Neural cell (in vitro differentiated cells): ENCODE measurements around the gene LIM2.

Experiments
- EP300 ChIP-seq: fragments of 450-650 bp; conservative IDR thresholded peaks from 2 replicates; pipeline ENCODE4 v1.6.1; 2014; ENCODE audit warnings: antibody characterized with exemption, mild to moderate bottlenecking, moderate library complexity; ENCODE audit not compliant: poor library complexity, severe bottlenecking
- EZH2 ChIP-seq: fragments of 200-600, 300-800 bp; shearing (Covaris generic), sonication (generic); IDR thresholded peaks from 2 replicates; pipeline ENCODE4 v1.6.1; 2014; ENCODE audit warnings: antibody characterized with exemption, low read length, borderline replicate concordance, mild to moderate bottlenecking; ENCODE audit not compliant: insufficient read depth, poor library complexity, severe bottlenecking
- POLR2AphosphoS5 ChIP-seq: IDR thresholded peaks from 2 replicates; pipeline ENCODE4 v1.6.1; 2012
- RAD21 ChIP-seq: fragments of 450-650 bp; conservative IDR thresholded peaks from 2 replicates; pipeline ENCODE4 v1.6.1; 2014; ENCODE audit warnings: antibody characterized with exemption, mild to moderate bottlenecking, moderate library complexity
- SMC3 ChIP-seq: fragments of 450-650 bp; conservative IDR thresholded peaks from 2 replicates; pipeline ENCODE4 v1.6.1; 2014; ENCODE audit warnings: antibody characterized with exemption, mild to moderate bottlenecking, moderate library complexity; ENCODE audit not compliant: poor library complexity
- TAF1 ChIP-seq: IDR thresholded peaks from 2 replicates; pipeline ENCODE4 v1.6.1; 2012; ENCODE audit warnings: low read depth
- TF ChIP-seq, protein P1 (sequence below): fragments of 450-650 bp; IDR thresholded peaks from 2 replicates; pipeline ENCODE4 v1.5.1; 2014; ENCODE audit warnings: antibody characterized with exemption, mild to moderate bottlenecking, moderate library complexity; ENCODE audit not compliant: poor library complexity, severe bottlenecking

DNA sequence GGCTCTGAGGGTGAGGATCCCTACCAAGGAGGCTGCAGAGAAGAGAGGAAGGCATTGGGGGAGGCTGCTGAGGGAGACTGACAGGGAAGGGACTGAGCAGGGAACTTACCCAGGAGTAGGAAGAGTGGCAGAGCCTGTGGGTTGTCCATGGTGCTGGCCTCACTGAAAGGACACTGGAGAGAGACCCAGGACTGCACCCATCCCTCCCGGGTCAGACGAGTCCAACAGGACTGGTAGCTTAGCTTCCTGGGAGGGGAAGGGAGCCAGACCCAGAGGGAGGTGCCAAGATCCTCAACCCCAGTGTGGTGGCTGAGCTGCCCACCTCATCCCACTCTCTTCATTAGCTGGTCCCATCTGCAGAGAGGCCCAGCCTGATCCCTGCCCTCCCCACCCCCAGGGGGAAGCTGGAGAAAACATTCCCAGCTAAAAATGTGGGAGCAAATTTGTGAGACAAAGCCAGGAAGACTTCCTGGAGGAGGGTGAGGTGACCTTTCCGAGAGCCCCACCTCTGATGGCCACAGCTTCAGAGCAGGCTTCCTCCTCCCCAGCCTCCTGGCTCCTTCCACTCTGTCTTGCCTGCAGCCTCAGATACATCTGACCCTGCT, 45.7 kb downstream of the LIM2 start, which contains the start of gene VSIG10L:
- TF ChIP-seq, protein P1, sequence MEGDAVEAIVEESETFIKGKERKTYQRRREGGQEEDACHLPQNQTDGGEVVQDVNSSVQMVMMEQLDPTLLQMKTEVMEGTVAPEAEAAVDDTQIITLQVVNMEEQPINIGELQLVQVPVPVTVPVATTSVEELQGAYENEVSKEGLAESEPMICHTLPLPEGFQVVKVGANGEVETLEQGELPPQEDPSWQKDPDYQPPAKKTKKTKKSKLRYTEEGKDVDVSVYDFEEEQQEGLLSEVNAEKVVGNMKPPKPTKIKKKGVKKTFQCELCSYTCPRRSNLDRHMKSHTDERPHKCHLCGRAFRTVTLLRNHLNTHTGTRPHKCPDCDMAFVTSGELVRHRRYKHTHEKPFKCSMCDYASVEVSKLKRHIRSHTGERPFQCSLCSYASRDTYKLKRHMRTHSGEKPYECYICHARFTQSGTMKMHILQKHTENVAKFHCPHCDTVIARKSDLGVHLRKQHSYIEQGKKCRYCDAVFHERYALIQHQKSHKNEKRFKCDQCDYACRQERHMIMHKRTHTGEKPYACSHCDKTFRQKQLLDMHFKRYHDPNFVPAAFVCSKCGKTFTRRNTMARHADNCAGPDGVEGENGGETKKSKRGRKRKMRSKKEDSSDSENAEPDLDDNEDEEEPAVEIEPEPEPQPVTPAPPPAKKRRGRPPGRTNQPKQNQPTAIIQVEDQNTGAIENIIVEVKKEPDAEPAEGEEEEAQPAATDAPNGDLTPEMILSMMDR, result no peak
- TF ChIP-seq TAF1, result no peak
- no peak for TF ChIP-seq RAD21
- TF ChIP-seq EZH2, result no peak
- no peak for TF ChIP-seq EP300
- TF ChIP-seq POLR2AphosphoS5, result no peak
- no peak for TF ChIP-seq SMC3
